HG03108 (cell line): ENCODE measurements around the gene GKN2.
A peak's percentile ranks its signal among the peaks of the same experiment; 100 is the strongest.
"Not testable (repeated sequence)": the region's sequence is repeated elsewhere in the genome, so short reads cannot be mapped to it uniquely, and the experiment has no call there.

Source experiments
- ATAC-seq: cut with Tn5 transposase; IDR thresholded peaks from one replicate; pipeline ENCODE4 v1.9.1; 2021; ENCODE audit warnings: moderate library complexity; ENCODE audit not compliant: unreplicated experiment

Gene GKN2

DNA sequence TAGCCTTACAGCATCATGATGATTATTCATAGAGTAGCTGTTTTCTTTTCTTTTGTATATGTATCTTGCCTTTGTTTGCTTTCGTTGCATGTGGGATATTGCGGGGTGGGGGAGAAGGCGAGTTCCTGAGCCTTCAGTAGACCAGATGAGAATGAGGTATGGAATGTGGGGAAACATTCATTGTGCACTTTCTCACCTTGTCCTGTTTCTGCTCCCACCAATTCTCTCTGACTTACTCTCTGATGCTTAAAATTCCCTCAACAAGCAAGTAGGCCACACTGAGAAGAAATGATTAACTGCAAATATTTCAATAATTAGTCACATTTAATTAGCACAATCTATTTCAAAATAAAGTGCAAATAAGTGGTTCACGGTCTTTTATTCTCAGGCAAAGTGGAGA lies 31.0 kb downstream of the GKN2 start:
- no peak for ATAC-seq

DNA sequence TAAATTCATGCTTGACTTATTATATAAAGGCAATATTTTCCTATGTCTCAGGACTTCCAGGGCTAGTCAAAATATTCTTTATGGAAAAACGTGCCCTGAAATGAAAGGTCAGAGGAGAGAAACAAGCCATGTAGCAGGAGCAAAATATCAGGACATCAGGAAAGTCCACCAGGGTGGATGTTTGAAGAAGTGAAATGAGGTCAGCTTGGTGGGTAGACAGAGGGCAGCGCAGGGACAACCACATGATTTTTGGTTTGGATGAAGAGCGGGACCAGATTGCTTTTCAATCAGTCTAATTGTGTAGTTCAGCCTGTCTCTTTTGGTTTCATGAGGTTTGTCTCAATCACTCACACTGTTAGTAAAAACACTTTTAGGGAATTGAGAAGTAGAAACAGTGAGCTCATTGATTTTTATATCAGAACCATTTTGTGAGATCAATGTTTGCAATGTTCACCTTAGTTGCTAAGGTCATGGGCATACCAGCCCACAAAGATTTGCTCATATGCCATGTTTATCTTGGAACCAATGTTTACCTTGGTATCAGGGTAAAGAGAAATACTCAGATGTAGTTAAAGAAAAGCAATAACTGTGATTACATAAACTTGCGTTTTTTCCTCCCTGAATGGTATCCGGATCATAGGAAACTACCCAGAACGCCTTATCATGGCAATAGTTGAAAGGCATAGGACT lies 32.1 kb downstream of the GKN2 start:
- ATAC-seq: no peak

DNA sequence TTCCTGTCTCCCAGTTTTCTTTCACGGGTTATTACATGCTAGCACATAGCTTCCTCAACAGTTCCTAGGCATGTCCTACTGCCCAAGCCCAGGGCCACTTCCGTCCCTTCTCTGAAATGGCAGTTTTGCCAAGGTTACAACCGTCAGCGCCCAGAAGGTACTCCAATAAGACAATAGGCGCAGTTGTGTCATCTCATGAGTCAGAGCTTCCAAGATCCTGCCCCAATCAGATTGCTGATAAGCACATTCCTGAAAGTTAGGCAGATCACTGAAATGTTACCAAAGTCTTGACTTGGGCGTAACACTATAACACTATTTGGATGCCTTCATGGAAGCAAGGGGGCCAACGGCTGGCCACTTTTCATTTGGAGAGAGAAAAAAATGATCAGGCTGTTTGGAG lies 34.2 kb downstream of the GKN2 start:
- ATAC-seq: no peak

DNA sequence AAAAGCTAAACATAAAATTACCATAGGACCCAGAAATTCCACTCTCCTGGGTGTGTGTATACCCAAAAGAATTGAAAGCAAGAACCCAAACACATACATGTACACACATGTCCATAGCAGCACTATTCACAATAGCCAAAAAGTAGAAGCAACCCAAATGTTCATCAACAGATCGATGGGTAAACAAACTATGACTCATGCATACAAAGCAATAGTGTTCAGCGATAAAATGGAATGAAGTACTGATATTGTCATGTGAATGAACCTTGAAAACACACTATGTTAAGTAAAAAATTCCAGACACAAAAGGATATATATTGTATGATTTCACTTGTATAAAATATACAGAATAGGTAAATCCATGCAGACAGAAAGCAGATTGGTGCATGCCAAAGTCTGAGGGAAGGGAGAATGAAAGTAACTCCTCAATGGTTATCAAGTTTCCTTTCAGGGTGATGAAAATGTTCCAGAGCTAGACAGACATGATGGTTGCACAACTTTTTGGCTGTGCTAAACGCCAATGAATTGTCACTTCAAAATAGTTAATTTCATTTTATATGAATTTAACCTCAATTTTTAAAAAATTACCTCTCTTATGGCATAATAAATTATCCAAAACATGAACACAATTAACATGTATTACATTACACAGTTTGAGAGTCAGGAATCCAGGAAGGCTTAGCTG lies 35.5 kb downstream of the GKN2 start:
- ATAC-seq: no peak

GRCh38 chr2:68916226-68916625 lies 36.5 kb downstream of the GKN2 start:
- no peak for ATAC-seq

GRCh38 chr2:68915393-68915792 lies 37.3 kb downstream of the GKN2 start:
- ATAC-seq: no peak

DNA sequence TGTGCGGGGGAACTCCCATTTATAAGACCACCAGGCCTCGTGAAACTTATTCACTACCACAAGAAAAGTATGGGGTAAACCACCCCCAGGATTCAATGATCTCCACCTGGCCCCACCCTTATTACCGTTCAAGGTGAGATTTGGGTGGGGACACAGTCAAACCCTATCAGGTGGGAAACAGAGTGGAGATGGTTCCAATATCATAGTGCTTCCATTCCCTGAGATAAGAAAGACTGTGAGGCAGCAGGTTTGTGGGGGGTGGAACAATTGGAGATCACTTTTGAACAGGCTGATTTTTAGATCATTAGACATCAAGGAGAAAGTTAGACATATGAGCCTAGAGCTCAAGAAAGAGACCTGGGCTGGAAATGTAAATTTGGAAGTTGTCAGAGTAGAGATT lies 39.3 kb downstream of the GKN2 start:
- no peak for ATAC-seq

- no peak for ATAC-seq
These were observed 40.0 kb downstream of the GKN2 start for GRCh38 chr2:68912732-68913131.

DNA sequence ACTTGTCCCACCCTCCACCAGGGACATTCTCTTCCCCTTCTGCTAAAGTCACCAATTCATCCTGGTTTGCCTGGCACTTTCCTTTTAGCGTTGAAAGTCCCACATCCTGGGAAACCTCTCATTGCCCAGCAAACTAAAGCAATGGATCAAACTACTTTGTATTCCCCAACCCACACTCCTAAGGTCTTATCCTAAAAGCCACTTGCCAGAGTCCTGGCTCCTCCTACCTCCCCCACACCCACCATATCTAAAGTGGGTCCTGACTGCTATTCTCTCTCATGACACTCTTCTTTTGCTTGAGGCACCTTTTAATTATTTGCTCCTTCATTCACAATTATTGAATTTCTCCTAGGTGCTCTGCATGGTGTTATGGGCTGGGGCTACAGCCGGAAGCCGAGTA lies 40.6 kb downstream of the GKN2 start:
- ATAC-seq: no peak

DNA sequence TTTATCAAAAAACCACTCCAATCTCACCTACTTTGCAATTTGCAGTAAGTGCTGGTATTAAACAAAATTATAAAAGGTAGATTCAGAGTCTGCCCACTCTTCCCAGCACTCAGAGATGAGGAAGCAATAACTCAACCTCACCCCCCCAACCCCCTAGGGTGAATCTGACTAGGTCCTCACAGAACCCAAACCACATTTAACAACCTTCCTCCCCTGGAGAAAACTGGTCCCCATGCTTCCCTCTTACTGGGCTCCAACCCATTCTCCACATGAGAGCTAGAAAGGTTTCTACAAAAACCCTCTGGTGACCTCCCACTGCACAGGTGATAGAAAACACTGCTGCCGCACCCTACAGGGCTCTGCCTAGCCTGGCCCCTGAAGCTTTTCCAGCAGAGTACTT lies 41.0 kb downstream of the GKN2 start:
- ATAC-seq: no peak

- ATAC-seq: no peak
These were observed 41.4 kb downstream of the GKN2 start for GRCh38 chr2:68911246-68911645.

DNA sequence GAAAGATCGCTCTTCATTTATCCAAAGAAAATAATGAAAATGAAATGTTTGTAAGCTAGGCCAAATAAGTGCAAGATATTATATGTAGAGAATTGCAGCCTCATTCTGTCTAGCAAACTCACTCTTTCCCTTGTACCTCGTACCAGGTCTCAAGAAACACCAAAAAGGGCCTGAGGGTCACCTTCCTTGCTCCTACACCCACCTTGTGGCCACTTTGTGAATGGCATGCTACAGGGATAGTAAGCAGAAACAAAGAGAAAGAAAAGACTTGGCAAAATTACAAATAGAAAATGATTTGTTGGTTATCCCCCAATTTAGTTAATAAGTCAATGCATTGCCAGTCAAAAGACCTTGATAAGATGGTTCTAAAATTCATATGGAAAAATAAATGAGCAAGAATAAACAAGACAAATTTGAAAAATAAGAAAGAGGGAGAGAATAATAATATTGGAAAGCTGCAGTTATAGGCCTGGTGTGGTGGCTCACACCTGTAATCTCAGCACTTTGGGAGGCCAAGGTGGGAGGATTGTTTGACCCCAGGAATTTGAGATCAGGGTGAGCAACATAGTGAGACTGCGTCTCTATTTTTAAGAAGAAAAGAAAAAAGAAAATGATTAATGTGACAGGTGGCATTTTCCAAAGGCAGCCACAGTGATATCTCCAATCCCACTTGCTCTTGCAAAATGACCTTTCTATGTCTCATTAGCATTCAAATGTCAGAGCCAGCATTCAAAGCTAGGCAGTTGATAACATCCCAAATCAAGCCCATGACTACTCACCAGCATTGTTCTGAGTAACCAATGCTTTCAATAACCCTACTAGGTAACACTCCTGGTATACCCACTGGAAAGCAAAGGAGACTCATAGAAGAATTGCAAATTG lies 42.7 kb downstream of the GKN2 start:
- peak; percentile 44 for ATAC-seq

DNA sequence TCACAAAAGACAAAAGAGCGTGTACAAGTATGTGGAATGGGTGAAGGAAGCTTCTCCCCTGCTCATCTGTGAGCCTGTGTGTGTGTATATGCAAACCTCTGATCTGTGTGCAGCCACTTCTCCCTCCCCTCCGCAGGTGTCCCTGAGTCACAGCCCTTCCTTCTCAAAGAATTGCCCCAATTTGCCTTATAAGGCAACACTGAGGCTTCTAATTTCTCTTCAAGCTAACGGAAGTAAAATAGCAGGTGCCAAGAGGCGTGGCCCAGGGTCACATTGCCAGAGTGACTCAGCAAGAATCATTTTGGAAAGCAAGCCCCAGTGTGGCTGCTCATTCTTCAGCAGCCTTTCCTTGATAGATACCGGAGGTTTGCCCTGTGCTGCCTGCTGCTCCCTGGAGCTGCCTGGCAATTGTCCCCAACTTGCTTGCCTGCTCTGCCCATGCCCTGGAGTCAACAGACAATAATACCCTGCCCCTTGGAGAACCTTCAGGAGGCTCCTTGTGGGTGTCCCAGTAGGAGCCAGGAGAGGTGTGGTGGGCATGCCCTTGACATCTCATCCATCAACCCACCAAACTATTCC lies 44.2 kb downstream of the GKN2 start:
- ATAC-seq: peak; percentile 94

- peak; percentile 17 for ATAC-seq
These were observed 44.8 kb downstream of the GKN2 start for GRCh38 chr2:68907920-68908253.

- ATAC-seq: no peak
These were observed 45.3 kb downstream of the GKN2 start for GRCh38 chr2:68907232-68907919.

DNA sequence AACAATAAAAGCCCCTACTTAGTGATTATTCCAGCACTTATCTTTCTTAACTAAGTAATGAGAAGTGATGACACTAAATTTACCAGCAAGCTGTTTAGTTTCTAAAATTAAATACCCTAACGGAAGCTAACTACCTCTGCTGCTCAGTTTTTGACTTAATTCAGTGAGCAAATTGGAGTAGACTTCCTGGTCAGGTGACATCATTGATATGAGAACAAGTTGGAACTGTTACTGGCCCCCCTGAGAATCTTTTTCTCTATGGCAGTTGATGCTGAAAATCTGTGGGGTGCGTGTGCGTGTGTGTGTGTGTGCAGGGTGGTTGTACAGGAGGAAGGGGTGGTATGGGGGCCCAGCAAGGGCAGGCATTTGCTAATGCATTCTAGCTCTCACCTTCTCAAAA lies 46.0 kb downstream of the GKN2 start:
- no peak for ATAC-seq

GRCh38 chr2:68905116-68905515 lies 47.6 kb downstream of the GKN2 start:
- no peak for ATAC-seq

GRCh38 chr2:68901561-68901960 lies 51.1 kb downstream of the GKN2 start:
- ATAC-seq: no peak

- ATAC-seq: no peak
These were observed 51.5 kb downstream of the GKN2 start for GRCh38 chr2:68901199-68901514.

DNA sequence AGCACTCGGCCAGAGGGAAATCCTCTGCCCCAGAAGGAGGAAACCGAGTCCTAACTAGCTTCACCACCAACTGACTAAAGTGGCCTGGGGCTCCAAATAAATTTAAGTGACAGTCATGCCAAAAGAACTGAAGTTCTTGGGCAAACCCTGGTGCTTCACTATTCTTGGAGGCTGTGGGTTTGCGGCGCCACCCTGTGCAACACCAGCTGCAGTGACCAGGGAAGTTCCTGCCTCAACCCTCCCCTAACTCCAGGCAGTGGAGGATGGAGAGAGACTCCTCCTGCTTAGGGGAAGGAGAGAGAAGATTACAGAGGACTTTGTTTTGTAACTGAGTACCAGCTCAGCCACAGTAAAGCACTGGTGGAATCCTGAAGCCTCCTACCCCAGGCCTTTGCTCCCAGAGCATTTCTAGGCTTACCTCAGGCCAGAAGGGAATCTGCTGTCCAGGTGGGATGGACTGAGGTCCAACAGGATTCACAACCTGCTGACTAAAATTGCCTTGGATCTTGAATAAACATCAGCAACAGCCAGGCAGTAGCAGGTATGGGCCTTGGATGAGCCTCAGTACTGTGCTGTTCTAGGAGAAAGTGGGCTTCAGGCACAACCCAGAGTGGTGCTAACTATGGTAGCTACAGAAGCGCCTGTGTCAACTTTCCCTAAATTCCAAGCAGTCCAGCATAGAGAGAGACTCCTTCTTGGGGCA lies 52.0 kb downstream of the GKN2 start:
- no peak for ATAC-seq

- ATAC-seq: not testable (repeated sequence)
These were observed 56.7 kb downstream of the GKN2 start for GRCh38 chr2:68895981-68896380.
